ENCODE data around the gene LDHB.

The LDHB gene

GRCh38 chr12:21662122-21662792 lies 4.6 kb upstream of the LDHB start:
- TF ChIP-seq TAF1 (IDR thresholded peaks at IDR 0.05; ENCODE audit: low read depth) (no peak), USF1 (IDR thresholded peaks at IDR 0.05) (no peak), EP300 (IDR thresholded peaks at IDR 0.05; ENCODE audit: borderline replicate concordance) (no peak), EGR1 (IDR thresholded peaks at IDR 0.05) (no peak), NFIC (IDR thresholded peaks at IDR 0.05) (no peak), YY1 (IDR thresholded peaks at IDR 0.05; ENCODE audit: low read depth) (no peak), REST (IDR thresholded peaks at IDR 0.05; ENCODE audit: low read depth) (no peak), MAX (IDR thresholded peaks at IDR 0.05) (no peak), RAD21 (IDR thresholded peaks at IDR 0.05; ENCODE audit: low read depth) (no peak), FOXM1 (IDR thresholded peaks at IDR 0.05; ENCODE audit: borderline replicate concordance, low read depth) (no peak), CREB1 (IDR thresholded peaks at IDR 0.05; ENCODE audit: low read depth) (no peak), ZBTB7A (IDR thresholded peaks at IDR 0.05; ENCODE audit: low read depth) (no peak), TCF12 (IDR thresholded peaks at IDR 0.05; ENCODE audit: low read depth) (no peak), CEBPB (IDR thresholded peaks at IDR 0.05) (no peak), TEAD4 (IDR thresholded peaks at IDR 0.05) (no peak)

GRCh38 chr12:21659383-21659782 lies 1.7 kb upstream of the LDHB start:
- no peak for TF ChIP-seq USF1 (IDR thresholded peaks at IDR 0.05)

- no peak for TF ChIP-seq TCF12 (IDR thresholded peaks at IDR 0.05; ENCODE audit: low read depth)
- no peak for TF ChIP-seq YY1 (IDR thresholded peaks at IDR 0.05; ENCODE audit: low read depth)
- TF ChIP-seq CREB1 (IDR thresholded peaks at IDR 0.05; ENCODE audit: low read depth): no peak
- no peak for TF ChIP-seq TAF1 (IDR thresholded peaks at IDR 0.05; ENCODE audit: low read depth)
- no peak for TF ChIP-seq EP300 (IDR thresholded peaks at IDR 0.05; ENCODE audit: borderline replicate concordance)
- TF ChIP-seq ZBTB7A (IDR thresholded peaks at IDR 0.05; ENCODE audit: low read depth): no peak
- TF ChIP-seq REST (IDR thresholded peaks at IDR 0.05; ENCODE audit: low read depth): no peak
- TF ChIP-seq USF1 (IDR thresholded peaks at IDR 0.05): no peak
- no peak for TF ChIP-seq CEBPB (IDR thresholded peaks at IDR 0.05)
- no peak for TF ChIP-seq MAX (IDR thresholded peaks at IDR 0.05)
- TF ChIP-seq EGR1 (IDR thresholded peaks at IDR 0.05): no peak
- no peak for TF ChIP-seq FOXM1 (IDR thresholded peaks at IDR 0.05; ENCODE audit: borderline replicate concordance, low read depth)
- TF ChIP-seq NFIC (IDR thresholded peaks at IDR 0.05): no peak
- TF ChIP-seq RAD21 (IDR thresholded peaks at IDR 0.05; ENCODE audit: low read depth): no peak
- TF ChIP-seq TEAD4 (IDR thresholded peaks at IDR 0.05): no peak
Measured at GRCh38 chr12:21656905-21657325, 727 bp downstream of the LDHB start.

- TF ChIP-seq RAD21 (IDR thresholded peaks at IDR 0.05; ENCODE audit: low read depth) (no peak), USF1 (IDR thresholded peaks at IDR 0.05) (no peak), TEAD4 (IDR thresholded peaks at IDR 0.05) (no peak), TCF12 (IDR thresholded peaks at IDR 0.05; ENCODE audit: low read depth) (no peak), CREB1 (IDR thresholded peaks at IDR 0.05; ENCODE audit: low read depth) (no peak), TAF1 (IDR thresholded peaks at IDR 0.05; ENCODE audit: low read depth) (no peak), ZBTB7A (IDR thresholded peaks at IDR 0.05; ENCODE audit: low read depth) (no peak), NFIC (IDR thresholded peaks at IDR 0.05) (no peak), FOXM1 (IDR thresholded peaks at IDR 0.05; ENCODE audit: borderline replicate concordance, low read depth) (no peak), REST (IDR thresholded peaks at IDR 0.05; ENCODE audit: low read depth) (no peak), MAX (IDR thresholded peaks at IDR 0.05) (no peak), EGR1 (IDR thresholded peaks at IDR 0.05) (no peak), EP300 (IDR thresholded peaks at IDR 0.05; ENCODE audit: borderline replicate concordance) (no peak), YY1 (IDR thresholded peaks at IDR 0.05; ENCODE audit: low read depth) (no peak)
Measured at GRCh38 chr12:21655591-21655990, 2.1 kb downstream of the LDHB start.
